Astrocyte (in vitro differentiated cells and primary cell): ENCODE results near the gene LRRC27.

Experiments
- CTCF ChIP-seq: IDR thresholded peaks from 2 replicates; pipeline ENCODE4 v1.5.1; 2011; ENCODE audit warnings: low read depth, mild to moderate bottlenecking, inconsistent platforms, low read length, moderate library complexity; ENCODE audit not compliant: insufficient read depth
- EZH2 ChIP-seq: IDR thresholded peaks from 2 replicates; pipeline ENCODE4 v1.6.1; 2012; ENCODE audit warnings: mild to moderate bottlenecking, low read length, inconsistent platforms; ENCODE audit not compliant: insufficient read depth

- TF ChIP-seq CTCF (no peak), EZH2 (no peak)
Observed at GRCh38 chr10:132342553-132342952, 10.6 kb downstream of the LRRC27 start.
